HepG2 (cell line): ENCODE results near the gene ST8SIA2.

Source experiments
- ZNF792 ChIP-seq: IDR thresholded peaks from 2 replicates; pipeline ENCODE4 v1.6.1; 2016
- TF ChIP-seq, protein P1 (sequence below): sonication (generic); formaldehyde crosslinking; IDR thresholded peaks from 2 replicates; pipeline ENCODE4 v1.5.0; 2020; ENCODE audit warnings: mild to moderate bottlenecking, missing genetic modification reagents, moderate library complexity
- TF ChIP-seq, protein P2 (sequence below): sonication (generic); formaldehyde crosslinking; IDR thresholded peaks from 2 replicates; pipeline ENCODE4 v1.4.0; 2020; ENCODE audit warnings: low read depth, missing genetic modification reagents
- TF ChIP-seq, protein P3 (sequence below), 2 experiments: IDR thresholded peaks; 2 replicates each; pipeline ENCODE4 v1.6.1; 2011 to 2012; ENCODE audit warnings: low read length in 2 of 2, borderline replicate concordance in 1 of 2, low read depth in 1 of 2, mild to moderate bottlenecking in 1 of 2, moderate library complexity in 1 of 2

DNA sequence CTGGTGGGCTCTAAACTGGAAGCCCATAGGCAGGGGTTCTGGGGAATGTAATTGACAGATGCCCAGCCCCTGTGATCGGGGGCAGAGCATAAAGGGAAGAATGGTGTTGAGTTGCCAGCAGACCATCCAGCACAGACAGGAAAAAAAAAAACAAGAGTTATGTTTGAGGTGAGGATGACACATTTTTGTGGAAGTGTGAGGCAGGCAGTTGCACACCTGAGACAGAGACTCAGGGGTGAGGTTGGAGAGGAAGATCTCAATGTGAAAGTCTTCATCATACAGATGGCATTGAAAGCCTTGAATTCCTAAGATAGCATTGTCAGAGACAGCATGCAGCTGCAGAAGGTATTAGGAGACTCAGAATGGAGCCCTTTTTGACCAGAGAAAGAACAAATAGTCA is 18.6 kb upstream of the ST8SIA2 start:
- no peak for TF ChIP-seq ZNF792 (CRISPR knock-in tag)
- TF ChIP-seq, protein P1, sequence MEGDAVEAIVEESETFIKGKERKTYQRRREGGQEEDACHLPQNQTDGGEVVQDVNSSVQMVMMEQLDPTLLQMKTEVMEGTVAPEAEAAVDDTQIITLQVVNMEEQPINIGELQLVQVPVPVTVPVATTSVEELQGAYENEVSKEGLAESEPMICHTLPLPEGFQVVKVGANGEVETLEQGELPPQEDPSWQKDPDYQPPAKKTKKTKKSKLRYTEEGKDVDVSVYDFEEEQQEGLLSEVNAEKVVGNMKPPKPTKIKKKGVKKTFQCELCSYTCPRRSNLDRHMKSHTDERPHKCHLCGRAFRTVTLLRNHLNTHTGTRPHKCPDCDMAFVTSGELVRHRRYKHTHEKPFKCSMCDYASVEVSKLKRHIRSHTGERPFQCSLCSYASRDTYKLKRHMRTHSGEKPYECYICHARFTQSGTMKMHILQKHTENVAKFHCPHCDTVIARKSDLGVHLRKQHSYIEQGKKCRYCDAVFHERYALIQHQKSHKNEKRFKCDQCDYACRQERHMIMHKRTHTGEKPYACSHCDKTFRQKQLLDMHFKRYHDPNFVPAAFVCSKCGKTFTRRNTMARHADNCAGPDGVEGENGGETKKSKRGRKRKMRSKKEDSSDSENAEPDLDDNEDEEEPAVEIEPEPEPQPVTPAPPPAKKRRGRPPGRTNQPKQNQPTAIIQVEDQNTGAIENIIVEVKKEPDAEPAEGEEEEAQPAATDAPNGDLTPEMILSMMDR (CRISPR knock-in tag) = no peak
- TF ChIP-seq, protein P2, sequence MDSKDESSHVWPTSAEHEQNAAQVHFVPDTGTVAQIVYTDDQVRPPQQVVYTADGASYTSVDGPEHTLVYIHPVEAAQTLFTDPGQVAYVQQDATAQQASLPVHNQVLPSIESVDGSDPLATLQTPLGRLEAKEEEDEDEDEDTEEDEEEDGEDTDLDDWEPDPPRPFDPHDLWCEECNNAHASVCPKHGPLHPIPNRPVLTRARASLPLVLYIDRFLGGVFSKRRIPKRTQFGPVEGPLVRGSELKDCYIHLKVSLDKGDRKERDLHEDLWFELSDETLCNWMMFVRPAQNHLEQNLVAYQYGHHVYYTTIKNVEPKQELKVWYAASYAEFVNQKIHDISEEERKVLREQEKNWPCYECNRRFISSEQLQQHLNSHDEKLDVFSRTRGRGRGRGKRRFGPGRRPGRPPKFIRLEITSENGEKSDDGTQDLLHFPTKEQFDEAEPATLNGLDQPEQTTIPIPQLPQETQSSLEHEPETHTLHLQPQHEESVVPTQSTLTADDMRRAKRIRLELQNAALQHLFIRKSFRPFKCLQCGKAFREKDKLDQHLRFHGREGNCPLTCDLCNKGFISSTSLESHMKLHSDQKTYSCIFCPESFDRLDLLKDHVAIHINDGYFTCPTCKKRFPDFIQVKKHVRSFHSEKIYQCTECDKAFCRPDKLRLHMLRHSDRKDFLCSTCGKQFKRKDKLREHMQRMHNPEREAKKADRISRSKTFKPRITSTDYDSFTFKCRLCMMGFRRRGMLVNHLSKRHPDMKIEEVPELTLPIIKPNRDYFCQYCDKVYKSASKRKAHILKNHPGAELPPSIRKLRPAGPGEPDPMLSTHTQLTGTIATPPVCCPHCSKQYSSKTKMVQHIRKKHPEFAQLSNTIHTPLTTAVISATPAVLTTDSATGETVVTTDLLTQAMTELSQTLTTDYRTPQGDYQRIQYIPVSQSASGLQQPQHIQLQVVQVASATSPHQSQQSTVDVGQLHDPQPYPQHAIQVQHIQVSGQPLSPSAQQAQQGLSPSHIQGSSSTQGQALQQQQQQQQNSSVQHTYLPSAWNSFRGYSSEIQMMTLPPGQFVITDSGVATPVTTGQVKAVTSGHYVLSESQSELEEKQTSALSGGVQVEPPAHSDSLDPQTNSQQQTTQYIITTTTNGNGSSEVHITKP (CRISPR knock-in tag) = no peak
- TF ChIP-seq, protein P3, sequence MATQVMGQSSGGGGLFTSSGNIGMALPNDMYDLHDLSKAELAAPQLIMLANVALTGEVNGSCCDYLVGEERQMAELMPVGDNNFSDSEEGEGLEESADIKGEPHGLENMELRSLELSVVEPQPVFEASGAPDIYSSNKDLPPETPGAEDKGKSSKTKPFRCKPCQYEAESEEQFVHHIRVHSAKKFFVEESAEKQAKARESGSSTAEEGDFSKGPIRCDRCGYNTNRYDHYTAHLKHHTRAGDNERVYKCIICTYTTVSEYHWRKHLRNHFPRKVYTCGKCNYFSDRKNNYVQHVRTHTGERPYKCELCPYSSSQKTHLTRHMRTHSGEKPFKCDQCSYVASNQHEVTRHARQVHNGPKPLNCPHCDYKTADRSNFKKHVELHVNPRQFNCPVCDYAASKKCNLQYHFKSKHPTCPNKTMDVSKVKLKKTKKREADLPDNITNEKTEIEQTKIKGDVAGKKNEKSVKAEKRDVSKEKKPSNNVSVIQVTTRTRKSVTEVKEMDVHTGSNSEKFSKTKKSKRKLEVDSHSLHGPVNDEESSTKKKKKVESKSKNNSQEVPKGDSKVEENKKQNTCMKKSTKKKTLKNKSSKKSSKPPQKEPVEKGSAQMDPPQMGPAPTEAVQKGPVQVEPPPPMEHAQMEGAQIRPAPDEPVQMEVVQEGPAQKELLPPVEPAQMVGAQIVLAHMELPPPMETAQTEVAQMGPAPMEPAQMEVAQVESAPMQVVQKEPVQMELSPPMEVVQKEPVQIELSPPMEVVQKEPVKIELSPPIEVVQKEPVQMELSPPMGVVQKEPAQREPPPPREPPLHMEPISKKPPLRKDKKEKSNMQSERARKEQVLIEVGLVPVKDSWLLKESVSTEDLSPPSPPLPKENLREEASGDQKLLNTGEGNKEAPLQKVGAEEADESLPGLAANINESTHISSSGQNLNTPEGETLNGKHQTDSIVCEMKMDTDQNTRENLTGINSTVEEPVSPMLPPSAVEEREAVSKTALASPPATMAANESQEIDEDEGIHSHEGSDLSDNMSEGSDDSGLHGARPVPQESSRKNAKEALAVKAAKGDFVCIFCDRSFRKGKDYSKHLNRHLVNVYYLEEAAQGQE (IDR thresholded peaks at IDR 0.05; ENCODE audit: borderline replicate concordance in 1 of 2, low read depth in 1 of 2, low read length in 2 of 2) = no peak
